Measurements from ENCODE around the gene ZEB2.

Gene ZEB2

DNA sequence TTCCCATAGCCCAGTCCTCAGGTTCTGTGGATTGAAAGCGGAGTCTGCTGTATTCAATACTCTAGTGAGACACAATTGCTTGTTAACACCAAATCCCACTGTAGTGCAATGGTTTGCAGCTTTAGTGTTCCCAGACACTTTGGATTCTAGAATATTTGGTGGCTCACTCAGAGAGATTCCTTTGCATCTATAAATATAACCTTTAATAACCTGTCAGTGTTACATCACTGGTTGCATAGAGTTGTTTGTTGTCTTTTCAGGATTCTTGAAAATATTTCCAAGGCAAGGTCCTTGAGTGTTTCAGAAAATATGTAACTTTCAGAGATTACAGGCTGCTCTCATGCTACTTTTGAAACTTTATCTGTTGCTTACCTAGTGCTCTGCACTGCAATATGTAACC, 157.5 kb downstream of the ZEB2 start:
- Histone ChIP-seq H3F3A (ENCODE audit: insufficient read depth, low read length) (no peaks in the 10 kb centered on the region), H3K4me2 (ENCODE audit: low read length) (no peak overlapping the region), H3K36me3 (ENCODE audit: insufficient read depth, low read length) (no peaks in the 10 kb centered on the region), H4K20me1 (ENCODE audit: insufficient read depth, low read length) (no peaks in the 10 kb centered on the region), H3K4me1 (ENCODE audit: insufficient read depth, low read length, severe bottlenecking) (peaks cover 25% of the 10 kb centered on the region), H3K27ac (ENCODE audit: low read depth, low read length, poor library complexity, severe bottlenecking) (no peak overlapping the region), H3K9me2 (ENCODE audit: low read depth, low read length) (no peaks in the 10 kb centered on the region), H3K9ac (ENCODE audit: low read length) (no peak overlapping the region), H3K27me3 (ENCODE audit: insufficient read depth, low read length) (no peaks in the 10 kb centered on the region), H3K79me2 (ENCODE audit: insufficient read depth, low read length) (no peaks in the 10 kb centered on the region), H2AFZ (ENCODE audit: low read length) (no peak overlapping the region), H3K9me3 (ENCODE audit: low read length) (no peaks in the 10 kb centered on the region), H3K4me3 (ENCODE audit: low read depth, low read length, poor library complexity, severe bottlenecking) (no peak overlapping the region)
- TF ChIP-seq, protein P1, sequence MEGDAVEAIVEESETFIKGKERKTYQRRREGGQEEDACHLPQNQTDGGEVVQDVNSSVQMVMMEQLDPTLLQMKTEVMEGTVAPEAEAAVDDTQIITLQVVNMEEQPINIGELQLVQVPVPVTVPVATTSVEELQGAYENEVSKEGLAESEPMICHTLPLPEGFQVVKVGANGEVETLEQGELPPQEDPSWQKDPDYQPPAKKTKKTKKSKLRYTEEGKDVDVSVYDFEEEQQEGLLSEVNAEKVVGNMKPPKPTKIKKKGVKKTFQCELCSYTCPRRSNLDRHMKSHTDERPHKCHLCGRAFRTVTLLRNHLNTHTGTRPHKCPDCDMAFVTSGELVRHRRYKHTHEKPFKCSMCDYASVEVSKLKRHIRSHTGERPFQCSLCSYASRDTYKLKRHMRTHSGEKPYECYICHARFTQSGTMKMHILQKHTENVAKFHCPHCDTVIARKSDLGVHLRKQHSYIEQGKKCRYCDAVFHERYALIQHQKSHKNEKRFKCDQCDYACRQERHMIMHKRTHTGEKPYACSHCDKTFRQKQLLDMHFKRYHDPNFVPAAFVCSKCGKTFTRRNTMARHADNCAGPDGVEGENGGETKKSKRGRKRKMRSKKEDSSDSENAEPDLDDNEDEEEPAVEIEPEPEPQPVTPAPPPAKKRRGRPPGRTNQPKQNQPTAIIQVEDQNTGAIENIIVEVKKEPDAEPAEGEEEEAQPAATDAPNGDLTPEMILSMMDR (IDR thresholded peaks at IDR 0.05; ENCODE audit: low read length): no peak
- no peak for TF ChIP-seq EZH2 (IDR thresholded peaks at IDR 0.05; ENCODE audit: borderline replicate concordance, low read length)

DNA sequence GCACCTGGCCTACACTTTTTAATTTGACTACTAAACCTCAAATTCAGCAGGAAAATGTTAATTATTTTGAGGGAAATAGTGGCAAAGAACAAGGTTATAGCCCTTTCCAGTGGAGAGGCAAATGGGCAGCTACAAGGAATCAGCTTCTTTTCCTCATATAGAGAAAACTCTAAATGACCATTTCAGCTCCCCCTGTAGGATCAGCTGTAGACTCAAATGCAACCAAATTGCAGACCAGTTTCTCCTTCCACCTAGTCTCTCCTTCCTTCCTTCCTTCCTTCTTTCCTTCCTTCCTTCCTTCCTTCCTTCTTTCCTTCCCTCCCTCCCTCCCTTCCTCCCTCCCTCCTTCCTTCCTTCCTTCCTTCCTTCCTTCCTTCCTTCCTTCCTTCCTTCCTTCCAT, 158.2 kb downstream of the ZEB2 start:
- Histone ChIP-seq H3K27ac (ENCODE audit: low read depth, low read length, poor library complexity, severe bottlenecking) (no peak overlapping the region), H2AFZ (ENCODE audit: low read length) (no peak overlapping the region), H3K9ac (ENCODE audit: low read length) (no peak overlapping the region), H3K4me1 (ENCODE audit: insufficient read depth, low read length, severe bottlenecking) (peaks cover 30% of the 10 kb centered on the region), H4K20me1 (ENCODE audit: insufficient read depth, low read length) (no peaks in the 10 kb centered on the region), H3K4me2 (ENCODE audit: low read length) (no peak overlapping the region), H3K9me3 (ENCODE audit: low read length) (no peaks in the 10 kb centered on the region), H3K27me3 (ENCODE audit: insufficient read depth, low read length) (no peaks in the 10 kb centered on the region), H3F3A (ENCODE audit: insufficient read depth, low read length) (no peaks in the 10 kb centered on the region), H3K36me3 (ENCODE audit: insufficient read depth, low read length) (no peaks in the 10 kb centered on the region), H3K4me3 (ENCODE audit: low read depth, low read length, poor library complexity, severe bottlenecking) (no peak overlapping the region), H3K79me2 (ENCODE audit: insufficient read depth, low read length) (no peaks in the 10 kb centered on the region), H3K9me2 (ENCODE audit: low read depth, low read length) (no peaks in the 10 kb centered on the region)
- no peak for TF ChIP-seq EZH2 (IDR thresholded peaks at IDR 0.05; ENCODE audit: borderline replicate concordance, low read length)
- TF ChIP-seq, protein P1 (IDR thresholded peaks at IDR 0.05; ENCODE audit: low read length): no peak

DNA sequence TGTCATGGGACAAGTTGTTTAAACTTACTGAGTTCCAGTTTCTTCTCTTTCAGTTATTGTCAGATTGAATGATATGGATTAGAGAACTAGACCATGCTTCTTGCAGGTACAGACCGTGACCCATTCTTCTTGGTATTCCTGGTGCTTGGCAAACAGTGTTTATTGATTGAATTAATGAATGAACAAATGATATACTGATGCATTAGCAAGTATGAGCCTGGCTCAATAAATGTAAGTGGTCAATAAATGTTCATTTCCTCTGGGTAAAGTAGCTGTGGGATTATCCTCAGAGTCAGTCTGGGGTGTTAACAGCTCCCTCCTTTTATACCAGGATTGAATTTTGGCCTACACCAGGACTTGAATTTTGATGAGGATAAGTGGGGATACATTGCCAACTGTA, 160.2 kb downstream of the ZEB2 start:
- Histone ChIP-seq H3F3A (ENCODE audit: insufficient read depth, low read length) (no peaks in the 10 kb centered on the region), H4K20me1 (ENCODE audit: insufficient read depth, low read length) (no peaks in the 10 kb centered on the region), H3K36me3 (ENCODE audit: insufficient read depth, low read length) (no peaks in the 10 kb centered on the region), H2AFZ (ENCODE audit: low read length) (peak overlapping the region; percentile 39; the same call in 1 of the 2 replicates), H3K27me3 (ENCODE audit: insufficient read depth, low read length) (no peaks in the 10 kb centered on the region), H3K79me2 (ENCODE audit: insufficient read depth, low read length) (no peaks in the 10 kb centered on the region), H3K9me3 (ENCODE audit: low read length) (no peaks in the 10 kb centered on the region), H3K4me2 (ENCODE audit: low read length) (peak overlapping the region; percentile 48; the same call in 1 of the 2 replicates), H3K9me2 (ENCODE audit: low read depth, low read length) (no peaks in the 10 kb centered on the region), H3K4me1 (ENCODE audit: insufficient read depth, low read length, severe bottlenecking) (peaks cover 39% of the 10 kb centered on the region), H3K4me3 (ENCODE audit: low read depth, low read length, poor library complexity, severe bottlenecking) (no peak overlapping the region), H3K27ac (ENCODE audit: low read depth, low read length, poor library complexity, severe bottlenecking) (peak overlapping the region; percentile 70), H3K9ac (ENCODE audit: low read length) (no peak overlapping the region)
- TF ChIP-seq, protein P1 (IDR thresholded peaks at IDR 0.05; ENCODE audit: low read length): no peak
- TF ChIP-seq EZH2 (IDR thresholded peaks at IDR 0.05; ENCODE audit: borderline replicate concordance, low read length): no peak
